Lower lobe of right lung (tissue), 2 donors: ENCODE data around the gene RRP1. TPM values are rescaled to one million over a fixed set of nuclear protein-coding genes. Genes with fewer than 3 reads are reported as not detected.

Experiments used
- ATAC-seq, 2 donors: fragments of 200-7000 bp; cut with Tn5 transposase; one replicate each; pipeline ENCODE4 v1.9.1; 2020 to 2022; ENCODE audit warnings: mild to moderate bottlenecking in 2 of 2, moderate library complexity in 2 of 2
- DNase-seq: peaks from one replicate; pipeline ENCODE4 v3.0.0-alpha.2; 2020
- H3K27ac ChIP-seq: fragments of 200-600 bp; one replicate; pipeline ENCODE4 v1.8.0; 2022
- H3K27me3 ChIP-seq: fragments of 200-600 bp; one replicate; pipeline ENCODE4 v1.8.0; 2022; ENCODE audit warnings: low read depth
- H3K36me3 ChIP-seq: fragments of 200-600 bp; one replicate; pipeline ENCODE4 v1.8.0; 2022; ENCODE audit warnings: mild to moderate bottlenecking
- H3K4me1 ChIP-seq: fragments of 200-600 bp; one replicate; pipeline ENCODE4 v1.8.0; 2022
- H3K4me3 ChIP-seq: fragments of 200-600 bp; one replicate; pipeline ENCODE4 v1.8.0; 2022; ENCODE audit warnings: mild to moderate bottlenecking
- H3K9me3 ChIP-seq: fragments of 200-600 bp; one replicate; pipeline ENCODE4 v1.8.0; 2022
- intact Hi-C: fragments of 100-400 bp; cut with DNase I; formaldehyde crosslinking; loops from one replicate; pipeline ENCODE4 v1.11.0; 2022
- total RNA-seq: library from RNA; stranded (reverse); fragmentation: NEBNext Ultra II Directional; extraction: Animal tissue kit (Norgen Biotek cat#: 25700); gene quantifications from one replicate; pipeline ENCODE4 v1.2.1, GENCODE V29; 2021
- TF ChIP-seq, protein P1 (sequence below): fragments of 200-600 bp; IDR thresholded peaks from one replicate; pipeline ENCODE4 v1.8.0; 2022; ENCODE audit warnings: antibody characterized with exemption, mild to moderate bottlenecking
- donor health status: DM: no; HTN: yes; CAD: no; lungs with severe emphysema.

RRP1 gene
- total RNA-seq, 1 donor from 2014 or later, result 13.6 TPM

DNA sequence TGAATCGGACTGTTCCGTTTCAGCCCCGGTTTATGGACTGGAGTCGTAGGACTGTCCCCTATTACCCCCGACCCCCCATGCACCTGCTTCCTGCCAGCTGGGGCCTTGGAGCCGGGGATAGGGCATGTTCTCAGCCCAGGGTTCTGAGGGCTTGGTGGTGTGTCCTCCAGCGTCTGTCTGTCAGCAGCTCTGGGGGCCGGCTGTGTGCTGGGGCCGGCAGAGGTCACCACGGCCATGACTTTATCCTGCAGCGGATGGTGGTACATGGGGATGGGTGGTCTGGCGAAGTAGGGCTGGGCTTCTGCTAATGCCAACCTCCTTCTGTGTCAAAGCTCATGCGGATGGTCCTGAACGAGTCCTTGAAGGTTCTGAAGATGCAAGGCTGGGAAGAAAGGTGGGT lies 5.5 kb downstream of the RRP1 start:
- no peak for DNase-seq
- no peaks in the 10 kb centered on the region for H3K9me3 ChIP-seq
- intact Hi-C loops, result no loop called here
- H3K4me3 ChIP-seq, result no peak overlapping the region
- TF ChIP-seq, protein P1, sequence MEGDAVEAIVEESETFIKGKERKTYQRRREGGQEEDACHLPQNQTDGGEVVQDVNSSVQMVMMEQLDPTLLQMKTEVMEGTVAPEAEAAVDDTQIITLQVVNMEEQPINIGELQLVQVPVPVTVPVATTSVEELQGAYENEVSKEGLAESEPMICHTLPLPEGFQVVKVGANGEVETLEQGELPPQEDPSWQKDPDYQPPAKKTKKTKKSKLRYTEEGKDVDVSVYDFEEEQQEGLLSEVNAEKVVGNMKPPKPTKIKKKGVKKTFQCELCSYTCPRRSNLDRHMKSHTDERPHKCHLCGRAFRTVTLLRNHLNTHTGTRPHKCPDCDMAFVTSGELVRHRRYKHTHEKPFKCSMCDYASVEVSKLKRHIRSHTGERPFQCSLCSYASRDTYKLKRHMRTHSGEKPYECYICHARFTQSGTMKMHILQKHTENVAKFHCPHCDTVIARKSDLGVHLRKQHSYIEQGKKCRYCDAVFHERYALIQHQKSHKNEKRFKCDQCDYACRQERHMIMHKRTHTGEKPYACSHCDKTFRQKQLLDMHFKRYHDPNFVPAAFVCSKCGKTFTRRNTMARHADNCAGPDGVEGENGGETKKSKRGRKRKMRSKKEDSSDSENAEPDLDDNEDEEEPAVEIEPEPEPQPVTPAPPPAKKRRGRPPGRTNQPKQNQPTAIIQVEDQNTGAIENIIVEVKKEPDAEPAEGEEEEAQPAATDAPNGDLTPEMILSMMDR, result no peak
- peaks cover 87% of the 10 kb centered on the region for H3K36me3 ChIP-seq
- H3K27me3 ChIP-seq, result no peaks in the 10 kb centered on the region
- H3K27ac ChIP-seq, result no peak overlapping the region
- ATAC-seq, result no peak
- peaks cover 15% of the 10 kb centered on the region for H3K4me1 ChIP-seq

DNA sequence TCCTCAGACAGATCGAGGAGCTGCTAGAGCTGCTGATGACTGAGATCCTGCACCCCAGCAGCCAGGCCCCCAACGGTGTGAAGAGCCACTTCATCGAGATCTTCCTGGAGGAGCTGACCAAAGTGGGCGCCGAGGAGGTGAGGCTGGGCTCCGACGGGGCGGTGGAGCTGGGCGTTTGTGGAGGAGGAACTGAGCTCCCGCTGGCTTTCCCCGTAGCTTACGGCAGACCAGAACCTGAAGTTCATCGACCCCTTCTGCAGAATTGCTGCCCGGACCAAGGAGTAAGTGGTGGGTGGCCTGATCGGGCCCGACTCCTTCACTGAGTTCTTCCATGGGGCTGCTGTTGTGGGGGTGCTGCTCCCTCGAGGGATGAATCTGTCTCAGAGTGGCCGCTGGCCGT lies 8.0 kb downstream of the RRP1 start:
- peaks cover 100% of the 10 kb centered on the region for H3K36me3 ChIP-seq
- TF ChIP-seq, protein P1, result no peak
- no peak overlapping the region for H3K4me3 ChIP-seq
- DNase-seq (no peak), ATAC-seq (no peak)
- intact Hi-C loops, result no loop called here
- no peaks in the 10 kb centered on the region for H3K27me3 ChIP-seq
- no peaks in the 10 kb centered on the region for H3K9me3 ChIP-seq
- no peaks in the 10 kb centered on the region for H3K4me1 ChIP-seq
- H3K27ac ChIP-seq, result no peak overlapping the region

DNA sequence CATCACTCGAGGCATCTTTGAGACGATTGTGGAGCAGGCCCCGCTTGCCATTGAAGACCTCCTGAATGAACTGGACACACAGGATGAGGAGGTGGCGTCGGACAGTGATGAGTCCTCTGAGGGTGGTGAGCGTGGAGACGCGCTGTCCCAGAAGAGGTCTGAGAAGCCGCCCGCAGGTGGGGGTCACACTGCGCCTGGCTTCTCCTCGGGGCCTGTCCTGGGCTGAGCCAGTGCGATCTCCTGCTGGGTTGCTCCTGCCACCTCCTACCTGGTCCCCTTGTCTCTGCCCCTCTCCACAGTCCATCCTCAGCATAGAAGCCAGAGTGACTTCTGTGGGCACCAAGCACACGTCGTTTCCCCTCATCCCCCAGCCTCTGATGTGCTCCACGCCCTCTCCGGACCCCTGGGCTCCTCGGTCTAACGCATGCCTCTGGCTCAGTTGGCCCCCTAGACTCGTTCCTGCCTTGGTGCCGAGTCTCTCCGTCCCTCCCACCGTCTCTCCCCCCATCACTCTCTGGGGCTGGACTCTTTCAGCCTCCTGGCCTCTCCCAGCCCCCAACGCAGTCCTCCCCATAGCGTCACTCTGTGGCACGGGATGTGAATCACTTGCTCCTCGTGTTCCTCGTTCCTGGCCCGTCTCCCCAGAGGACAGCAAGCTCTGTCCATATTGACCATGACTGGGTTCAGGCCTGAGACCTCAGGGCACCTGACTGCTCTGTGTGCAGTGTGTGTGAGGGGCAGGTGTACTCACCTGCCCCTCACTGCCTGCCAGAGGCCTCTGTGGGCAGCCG lies 8.7 kb downstream of the RRP1 start:
- DNase-seq (no peak), ATAC-seq (no peak)
- TF ChIP-seq, protein P1, result no peak
- Histone ChIP-seq H3K4me1 (no peaks in the 10 kb centered on the region), H3K9me3 (no peaks in the 10 kb centered on the region), H3K27me3 (no peaks in the 10 kb centered on the region), H3K4me3 (no peak overlapping the region), H3K27ac (no peak overlapping the region), H3K36me3 (peaks cover 100% of the 10 kb centered on the region)
- intact Hi-C loops, result no loop called here

DNA sequence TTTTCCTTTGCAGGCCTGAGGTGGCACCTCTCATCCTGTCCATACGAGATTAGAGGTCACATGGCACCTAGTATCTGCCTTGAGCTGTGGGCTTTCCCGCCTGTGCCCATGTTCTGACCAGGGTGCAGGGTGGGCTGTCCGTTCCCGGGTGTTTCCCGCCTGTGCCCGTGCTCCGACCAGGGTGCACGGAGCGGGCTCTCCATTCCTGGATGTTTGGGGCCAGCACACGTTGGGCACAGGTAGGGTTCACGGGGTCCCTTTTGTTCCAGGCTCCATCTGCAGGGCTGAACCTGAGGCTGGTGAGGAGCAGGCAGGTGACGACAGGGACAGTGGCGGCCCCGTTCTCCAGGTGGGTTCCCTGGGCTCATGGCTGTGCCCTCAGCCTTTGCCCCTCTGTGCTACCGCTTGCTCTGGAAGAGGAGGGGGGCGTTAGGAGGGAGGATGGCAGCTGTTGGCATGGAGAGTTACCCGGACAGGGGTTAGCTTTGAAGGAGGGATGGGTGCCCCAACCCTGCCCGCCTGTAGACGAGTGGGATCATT lies 10.0 kb downstream of the RRP1 start:
- ATAC-seq (no peak), DNase-seq (no peak)
- Histone ChIP-seq H3K27ac (no peak overlapping the region), H3K4me3 (no peak overlapping the region), H3K27me3 (no peaks in the 10 kb centered on the region), H3K4me1 (no peaks in the 10 kb centered on the region), H3K36me3 (peaks cover 100% of the 10 kb centered on the region), H3K9me3 (no peaks in the 10 kb centered on the region)
- TF ChIP-seq, protein P1, result no peak
- intact Hi-C loops, result no loop called here

DNA sequence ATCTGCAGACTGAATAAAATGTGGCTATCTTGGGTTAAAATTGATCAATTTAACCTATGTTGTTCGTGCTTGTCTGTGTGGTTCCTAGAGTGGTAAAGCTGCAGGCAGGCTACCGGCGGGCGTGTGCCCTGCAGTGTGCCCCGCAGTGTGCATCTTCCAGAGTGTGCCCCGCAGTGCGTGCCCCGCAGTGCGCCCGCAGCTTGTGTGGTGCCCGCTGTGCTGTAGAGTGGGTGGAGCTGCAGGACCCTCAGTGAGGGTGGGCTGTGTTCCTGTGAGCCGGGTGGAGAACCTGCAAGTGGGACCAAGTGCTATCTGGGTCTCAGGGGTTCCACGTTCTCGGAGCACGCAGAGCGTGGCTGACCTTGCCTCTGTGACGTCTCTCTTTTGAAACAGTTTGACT lies 10.7 kb downstream of the RRP1 start:
- Histone ChIP-seq H3K27me3 (no peaks in the 10 kb centered on the region), H3K9me3 (no peaks in the 10 kb centered on the region), H3K36me3 (peaks cover 92% of the 10 kb centered on the region), H3K4me1 (no peaks in the 10 kb centered on the region), H3K4me3 (no peak overlapping the region), H3K27ac (no peak overlapping the region)
- ATAC-seq (no peak), DNase-seq (no peak)
- intact Hi-C loops, result no loop called here
- TF ChIP-seq, protein P1, result no peak
